GM10248 (cell line): Measurements from ENCODE around the gene FNDC4.
"Not testable (repeated sequence)": the region's sequence is repeated elsewhere in the genome, so short reads cannot be mapped to it uniquely, and the experiment has no call there.

Experiments
- CTCF ChIA-PET: fragments of 300-600 bp; sonication (Branson Sonifier 250); formaldehyde crosslinking; extraction: SDS; loops from one replicate; lab custom pipeline; 2021; ENCODE audit warnings: antibody characterized with exemption; lab: Yijun Ruan, JAX
- POLR2A ChIA-PET: fragments of 350-650 bp; sonication (Branson Sonifier 250); formaldehyde crosslinking; extraction: SDS; loops from one replicate; lab custom pipeline; 2020; ENCODE audit warnings: antibody characterized with exemption; lab: Yijun Ruan, JAX
- DNase-seq: peaks from one replicate; pipeline ENCODE4 v3.0.0; 2012; ENCODE audit errors: extremely low spot score
- CTCF ChIP-seq: IDR thresholded peaks from 2 replicates; pipeline ENCODE4 v1.5.1; 2012; ENCODE audit warnings: mild to moderate bottlenecking, low read depth; ENCODE audit errors: extremely low read depth, missing control alignments, control extremely low read depth

The FNDC4 gene

GRCh38 chr2:27494944-27495554 is at the start of gene FNDC4:
FNDC4 (minus strand) TSS chr2:27495200; CDS start chr2:27494679, 521 bp downstream.
- POLR2A ChIA-PET, result interaction anchor here (0.6 kb wide), 1 partner anchor 1789 kb away, joined by 3 read pairs; no protein-coding TSS in a partner anchor
- TF ChIP-seq CTCF, result no peak
- CTCF ChIA-PET, result interaction anchor here (2.0 kb wide), 1 partner anchor 15 kb away, joined by 4 read pairs; no protein-coding TSS in a partner anchor
- peak; percentile 31 for DNase-seq

- no peak for TF ChIP-seq CTCF
- POLR2A ChIA-PET, result no interaction called here
- CTCF ChIA-PET, result no interaction called here
- no peak for DNase-seq
Measured at GRCh38 chr2:27544143-27544821, 49.3 kb upstream of the FNDC4 start.

- DNase-seq, POLR2A ChIA-PET, CTCF ChIA-PET: not testable (repeated sequence)
Measured at GRCh38 chr2:27539649-27540048, 44.6 kb upstream of the FNDC4 start.

GRCh38 chr2:27538839-27539450 is 43.9 kb upstream of the FNDC4 start:
- CTCF ChIA-PET, DNase-seq, POLR2A ChIA-PET: not testable (repeated sequence)

GRCh38 chr2:27537287-27537686 is 42.3 kb upstream of the FNDC4 start:
- POLR2A ChIA-PET, result no interaction called here
- no peak for DNase-seq
- TF ChIP-seq CTCF, result no peak
- CTCF ChIA-PET, result interaction anchor here (0.8 kb wide), 1 partner anchor 12 kb away, joined by 3 read pairs; no protein-coding TSS in a partner anchor

GRCh38 chr2:27531983-27532382 is 37.0 kb upstream of the FNDC4 start:
- ChIA-PET CTCF (no interaction called here), POLR2A (no interaction called here)
- TF ChIP-seq CTCF, result no peak
- no peak for DNase-seq

GRCh38 chr2:27527182-27527581 is 32.2 kb upstream of the FNDC4 start:
- no peak for TF ChIP-seq CTCF
- POLR2A ChIA-PET, result no interaction called here
- CTCF ChIA-PET, result no interaction called here
- no peak for DNase-seq
